ENCODE data around the gene FOXM1. TPM values are rescaled to one million over a fixed set of nuclear protein-coding genes. Genes with fewer than 3 reads are reported as not detected.
A peak's percentile ranks its signal among the peaks of the same experiment; 100 is the strongest.

FOXM1 gene
- total RNA-seq, 1 experiment from 2014 or later = 118 TPM

DNA sequence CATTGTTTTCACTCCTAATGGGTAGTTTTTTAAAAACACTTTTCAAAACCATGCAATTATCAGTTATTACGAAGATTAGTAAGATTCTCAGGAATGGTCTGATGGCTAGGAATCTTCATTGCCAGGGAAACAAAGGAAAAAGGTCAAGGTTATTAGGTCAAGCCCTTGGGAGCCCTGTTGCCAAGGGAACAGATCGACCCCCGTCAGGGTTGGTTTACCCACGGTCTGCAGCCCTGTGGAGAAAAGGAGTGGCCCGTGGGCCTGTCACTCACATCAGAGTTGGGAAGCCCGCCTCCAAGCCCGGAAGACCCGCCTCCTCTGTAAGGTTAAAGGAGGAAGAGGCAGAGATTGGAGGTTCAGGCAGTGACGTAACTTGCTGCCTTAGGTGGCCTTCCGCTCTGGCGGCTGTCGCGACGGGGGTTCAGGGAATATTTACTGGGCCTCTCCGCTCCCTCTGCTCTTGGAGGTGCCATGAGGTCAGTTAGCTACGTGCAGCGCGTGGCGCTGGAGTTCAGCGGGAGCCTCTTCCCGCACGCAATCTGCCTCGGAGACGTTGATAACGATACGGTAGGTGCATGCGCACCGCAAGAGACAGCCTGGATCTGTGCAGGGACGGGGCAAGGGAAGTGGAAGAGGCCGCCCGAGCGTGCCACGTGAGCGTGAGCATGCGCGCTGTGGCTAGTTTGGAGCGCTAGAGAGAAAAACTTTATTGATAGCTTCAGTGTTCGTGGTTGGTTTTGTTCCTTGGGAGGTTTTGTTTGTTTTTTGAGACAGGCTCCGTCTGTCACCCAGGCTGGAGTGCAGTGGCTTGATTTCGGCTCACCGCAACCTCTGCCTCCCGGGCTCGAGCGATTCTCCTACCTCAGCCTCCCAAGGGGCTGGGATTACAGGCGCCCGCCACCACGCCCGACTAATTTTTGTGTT lies 64.4 kb downstream of the FOXM1 start, which contains the start of gene ITFG2 (continued):
- TF ChIP-seq, protein P1, sequence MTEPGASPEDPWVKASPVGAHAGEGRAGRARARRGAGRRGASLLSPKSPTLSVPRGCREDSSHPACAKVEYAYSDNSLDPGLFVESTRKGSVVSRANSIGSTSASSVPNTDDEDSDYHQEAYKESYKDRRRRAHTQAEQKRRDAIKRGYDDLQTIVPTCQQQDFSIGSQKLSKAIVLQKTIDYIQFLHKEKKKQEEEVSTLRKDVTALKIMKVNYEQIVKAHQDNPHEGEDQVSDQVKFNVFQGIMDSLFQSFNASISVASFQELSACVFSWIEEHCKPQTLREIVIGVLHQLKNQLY (CRISPR knock-in tag; IDR thresholded peaks at IDR 0.05) = no peak
- peak; percentile 98 for TF ChIP-seq ETV6 (CRISPR knock-in tag; IDR thresholded peaks at IDR 0.05)
- TF ChIP-seq GRHL2 (CRISPR knock-in tag; IDR thresholded peaks at IDR 0.05; ENCODE audit: insufficient replicate concordance, severe bottlenecking) = no peak
- TF ChIP-seq RELA (CRISPR knock-in tag; IDR thresholded peaks at IDR 0.05; ENCODE audit: borderline replicate concordance) = 0 out of 2 replicates have a peak, but pooled peaks have one; percentile 58
- TF ChIP-seq, protein P2, sequence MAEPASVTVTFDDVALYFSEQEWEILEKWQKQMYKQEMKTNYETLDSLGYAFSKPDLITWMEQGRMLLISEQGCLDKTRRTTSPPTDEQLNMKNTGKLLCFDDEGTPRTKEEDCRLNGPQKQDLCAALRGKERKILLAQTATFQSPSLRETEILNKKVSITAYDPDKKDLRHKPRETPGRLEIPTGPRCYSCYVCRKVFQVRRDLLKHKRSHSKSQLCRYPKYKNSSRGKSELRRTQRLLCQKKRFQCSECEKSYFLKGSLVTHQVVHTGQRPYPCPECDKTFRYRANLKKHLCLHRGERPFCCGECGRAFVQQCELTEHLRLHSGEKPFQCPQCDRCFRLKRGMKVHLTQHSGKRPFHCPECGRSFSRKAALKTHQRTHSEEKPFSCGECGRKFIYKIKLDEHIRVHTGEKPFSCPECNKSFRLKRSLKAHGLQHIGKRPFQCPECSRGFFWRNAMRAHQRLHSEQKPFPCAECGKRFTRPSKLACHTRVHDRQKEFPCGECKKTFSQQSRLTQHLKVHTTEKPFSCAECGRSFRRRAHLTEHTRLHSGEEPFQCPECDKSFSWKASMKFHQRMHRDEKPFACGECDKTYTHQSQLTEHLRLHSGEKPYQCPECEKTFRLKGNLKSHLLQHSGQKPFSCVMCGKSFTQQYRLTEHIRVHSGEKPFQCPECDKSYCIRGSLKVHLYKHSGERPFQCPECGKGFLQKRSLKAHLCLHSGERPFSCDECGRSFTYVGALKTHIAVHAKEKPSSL (CRISPR knock-in tag; conservative IDR thresholded peaks at IDR 0.05) = no peak
- TF ChIP-seq, protein P3, sequence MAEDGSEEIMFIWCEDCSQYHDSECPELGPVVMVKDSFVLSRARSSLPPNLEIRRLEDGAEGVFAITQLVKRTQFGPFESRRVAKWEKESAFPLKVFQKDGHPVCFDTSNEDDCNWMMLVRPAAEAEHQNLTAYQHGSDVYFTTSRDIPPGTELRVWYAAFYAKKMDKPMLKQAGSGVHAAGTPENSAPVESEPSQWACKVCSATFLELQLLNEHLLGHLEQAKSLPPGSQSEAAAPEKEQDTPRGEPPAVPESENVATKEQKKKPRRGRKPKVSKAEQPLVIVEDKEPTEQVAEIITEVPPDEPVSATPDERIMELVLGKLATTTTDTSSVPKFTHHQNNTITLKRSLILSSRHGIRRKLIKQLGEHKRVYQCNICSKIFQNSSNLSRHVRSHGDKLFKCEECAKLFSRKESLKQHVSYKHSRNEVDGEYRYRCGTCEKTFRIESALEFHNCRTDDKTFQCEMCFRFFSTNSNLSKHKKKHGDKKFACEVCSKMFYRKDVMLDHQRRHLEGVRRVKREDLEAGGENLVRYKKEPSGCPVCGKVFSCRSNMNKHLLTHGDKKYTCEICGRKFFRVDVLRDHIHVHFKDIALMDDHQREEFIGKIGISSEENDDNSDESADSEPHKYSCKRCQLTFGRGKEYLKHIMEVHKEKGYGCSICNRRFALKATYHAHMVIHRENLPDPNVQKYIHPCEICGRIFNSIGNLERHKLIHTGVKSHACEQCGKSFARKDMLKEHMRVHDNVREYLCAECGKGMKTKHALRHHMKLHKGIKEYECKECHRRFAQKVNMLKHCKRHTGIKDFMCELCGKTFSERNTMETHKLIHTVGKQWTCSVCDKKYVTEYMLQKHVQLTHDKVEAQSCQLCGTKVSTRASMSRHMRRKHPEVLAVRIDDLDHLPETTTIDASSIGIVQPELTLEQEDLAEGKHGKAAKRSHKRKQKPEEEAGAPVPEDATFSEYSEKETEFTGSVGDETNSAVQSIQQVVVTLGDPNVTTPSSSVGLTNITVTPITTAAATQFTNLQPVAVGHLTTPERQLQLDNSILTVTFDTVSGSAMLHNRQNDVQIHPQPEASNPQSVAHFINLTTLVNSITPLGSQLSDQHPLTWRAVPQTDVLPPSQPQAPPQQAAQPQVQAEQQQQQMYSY (CRISPR knock-in tag; IDR thresholded peaks at IDR 0.05) = no peak; the same call in none of the 2 replicates
- TF ChIP-seq ZNF121 (CRISPR knock-in tag; IDR thresholded peaks at IDR 0.05) = peak; percentile 25; the same call in 1 of the 2 replicates
- no peak for TF ChIP-seq TCF7 (CRISPR knock-in tag; IDR thresholded peaks at IDR 0.05; ENCODE audit: low read depth)
- TF ChIP-seq SP1 (CRISPR knock-in tag; conservative IDR thresholded peaks at IDR 0.05) = peak; percentile 65; the same call in 1 of the 2 replicates
- TF ChIP-seq SMAD4 (CRISPR knock-in tag; IDR thresholded peaks at IDR 0.05) = 0 out of 2 replicates have a peak, but pooled peaks have one; percentile 45
- TF ChIP-seq ZNF396 (CRISPR knock-in tag; IDR thresholded peaks at IDR 0.05; ENCODE audit: borderline replicate concordance) = no peak
- no peak for TF ChIP-seq TP53 (CRISPR knock-in tag; IDR thresholded peaks at IDR 0.05)
- TF ChIP-seq MYBL2 (CRISPR knock-in tag; IDR thresholded peaks at IDR 0.05) = peak; percentile 71; the same call in 1 of the 2 replicates
- TF ChIP-seq, protein P4, sequence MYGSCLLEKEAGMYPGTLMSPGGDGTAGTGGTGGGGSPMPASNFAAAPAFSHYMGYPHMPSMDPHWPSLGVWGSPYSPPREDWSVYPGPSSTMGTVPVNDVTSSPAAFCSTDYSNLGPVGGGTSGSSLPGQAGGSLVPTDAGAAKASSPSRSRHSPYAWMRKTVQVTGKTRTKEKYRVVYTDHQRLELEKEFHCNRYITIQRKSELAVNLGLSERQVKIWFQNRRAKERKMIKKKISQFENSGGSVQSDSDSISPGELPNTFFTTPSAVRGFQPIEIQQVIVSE (CRISPR knock-in tag; IDR thresholded peaks at IDR 0.05; ENCODE audit: borderline replicate concordance) = no peak
- TF ChIP-seq FOXP1 (CRISPR knock-in tag; IDR thresholded peaks at IDR 0.05; ENCODE audit: borderline replicate concordance) = peak; percentile 94
- TF ChIP-seq SMAD3 (CRISPR knock-in tag; IDR thresholded peaks at IDR 0.05; ENCODE audit: borderline replicate concordance) = peak; percentile 79; the same call in 1 of the 2 replicates
- TF ChIP-seq, protein P5, sequence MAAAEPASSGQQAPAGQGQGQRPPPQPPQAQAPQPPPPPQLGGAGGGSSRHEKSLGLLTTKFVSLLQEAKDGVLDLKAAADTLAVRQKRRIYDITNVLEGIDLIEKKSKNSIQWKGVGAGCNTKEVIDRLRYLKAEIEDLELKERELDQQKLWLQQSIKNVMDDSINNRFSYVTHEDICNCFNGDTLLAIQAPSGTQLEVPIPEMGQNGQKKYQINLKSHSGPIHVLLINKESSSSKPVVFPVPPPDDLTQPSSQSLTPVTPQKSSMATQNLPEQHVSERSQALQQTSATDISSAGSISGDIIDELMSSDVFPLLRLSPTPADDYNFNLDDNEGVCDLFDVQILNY (CRISPR knock-in tag; IDR thresholded peaks at IDR 0.05) = peak; percentile 76; the same call in 1 of the 2 replicates
- 0 out of 2 replicates have a peak, but pooled peaks have one; percentile 27 for TF ChIP-seq FOXJ3 (CRISPR knock-in tag; IDR thresholded peaks at IDR 0.05; ENCODE audit: borderline replicate concordance)
- no peak for TF ChIP-seq ZNF416 (CRISPR knock-in tag; IDR thresholded peaks at IDR 0.05)
- TF ChIP-seq ZNF423 (CRISPR knock-in tag; IDR thresholded peaks at IDR 0.05) = no peak
- TF ChIP-seq, protein P6, sequence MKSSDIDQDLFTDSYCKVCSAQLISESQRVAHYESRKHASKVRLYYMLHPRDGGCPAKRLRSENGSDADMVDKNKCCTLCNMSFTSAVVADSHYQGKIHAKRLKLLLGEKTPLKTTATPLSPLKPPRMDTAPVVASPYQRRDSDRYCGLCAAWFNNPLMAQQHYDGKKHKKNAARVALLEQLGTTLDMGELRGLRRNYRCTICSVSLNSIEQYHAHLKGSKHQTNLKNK (CRISPR knock-in tag; IDR thresholded peaks at IDR 0.05) = no peak
- peak; percentile 56; the same call in 1 of the 2 replicates for TF ChIP-seq CREB1 (CRISPR knock-in tag; IDR thresholded peaks at IDR 0.05)
- peak; percentile 90 for TF ChIP-seq CBFB (CRISPR knock-in tag; IDR thresholded peaks at IDR 0.05; ENCODE audit: low read depth)
- TF ChIP-seq ZNF317 (CRISPR knock-in tag; IDR thresholded peaks at IDR 0.05; ENCODE audit: borderline replicate concordance, low read depth) = 0 out of 2 replicates have a peak, but pooled peaks have one; percentile 11
- TF ChIP-seq, protein P7, sequence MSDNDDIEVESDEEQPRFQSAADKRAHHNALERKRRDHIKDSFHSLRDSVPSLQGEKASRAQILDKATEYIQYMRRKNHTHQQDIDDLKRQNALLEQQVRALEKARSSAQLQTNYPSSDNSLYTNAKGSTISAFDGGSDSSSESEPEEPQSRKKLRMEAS (CRISPR knock-in tag; IDR thresholded peaks at IDR 0.05) = peak; percentile 97
- no peak for TF ChIP-seq GTF2I (CRISPR knock-in tag; conservative IDR thresholded peaks at IDR 0.05)
- peak; percentile 88; the same call in 1 of the 2 replicates for TF ChIP-seq ZBTB21 (CRISPR knock-in tag; IDR thresholded peaks at IDR 0.05; ENCODE audit: borderline replicate concordance)
- 0 out of 2 replicates have a peak, but pooled peaks have one; percentile 42 for TF ChIP-seq ZNF232 (CRISPR knock-in tag; IDR thresholded peaks at IDR 0.05)
